Activated CD4-positive, alpha-beta T cell treated with anti-CD3 and anti-CD28 coated beads, Interleukin-2, Interleukin-6, amounts not matched to agents 100 ng/mL and 50 ng/mL, durations not matched to agents 16 hours and 8 hours (primary cell): ENCODE results near the gene MARCHF9.

Experiments
- DNase-seq: peaks from one replicate; pipeline ENCODE4 v3.0.0-alpha.2; 2020

The MARCHF9 gene

GRCh38 chr12:57756406-57757341 lies 1.8 kb downstream of the MARCHF9 start:
- DNase-seq: peak; percentile 85

- no peak for DNase-seq
Observed at GRCh38 chr12:57757771-57758170, 2.9 kb downstream of the MARCHF9 start.

GRCh38 chr12:57758552-57759359 lies 3.9 kb downstream of the MARCHF9 start:
- DNase-seq: no peak

- DNase-seq: peak; percentile 60
Observed at GRCh38 chr12:57759360-57759980, 4.6 kb downstream of the MARCHF9 start.

GRCh38 chr12:57760347-57760982 lies 5.6 kb downstream of the MARCHF9 start:
- DNase-seq: no peak

- no peak for DNase-seq
Observed at GRCh38 chr12:57761391-57761998, 6.6 kb downstream of the MARCHF9 start.

- DNase-seq: no peak
Observed at GRCh38 chr12:57762463-57762862, 7.6 kb downstream of the MARCHF9 start.

GRCh38 chr12:57763881-57764661 lies 9.2 kb downstream of the MARCHF9 start:
- no peak for DNase-seq

- no peak for DNase-seq
Observed at GRCh38 chr12:57764662-57765002, 9.7 kb downstream of the MARCHF9 start.

GRCh38 chr12:57765003-57765697 lies 10.2 kb downstream of the MARCHF9 start:
- DNase-seq: peak; percentile 66

- no peak for DNase-seq
Observed at GRCh38 chr12:57765698-57766463, 11.0 kb downstream of the MARCHF9 start.

GRCh38 chr12:57766464-57767304 lies 11.8 kb downstream of the MARCHF9 start, which contains the start of gene CYP27B1:
Gene CYP27B1 (minus strand): TSS chr12:57767078. CDS start chr12:57767041, 37 bp downstream.
- no peak for DNase-seq

- no peak for DNase-seq
Observed at GRCh38 chr12:57767305-57767698, 12.4 kb downstream of the MARCHF9 start.

- no peak for DNase-seq
Observed at GRCh38 chr12:57767876-57768275, 13.0 kb downstream of the MARCHF9 start.

GRCh38 chr12:57769594-57769993 lies 14.7 kb downstream of the MARCHF9 start:
- DNase-seq: no peak

GRCh38 chr12:57770734-57771133 lies 15.8 kb downstream of the MARCHF9 start:
- DNase-seq: no peak

GRCh38 chr12:57771236-57771872 lies 16.5 kb downstream of the MARCHF9 start:
- DNase-seq: peak; percentile 94

- peak; percentile 97 for DNase-seq
Observed at GRCh38 chr12:57771873-57772428, 17.0 kb downstream of the MARCHF9 start, which contains the start of gene METTL1. Gene METTL1 (minus strand): TSS chr12:57772105. CDS start chr12:57772083, 22 bp downstream.
